Measurements from ENCODE around the gene AQP6. TPM values are rescaled to one million over a fixed set of nuclear protein-coding genes. Genes with fewer than 3 reads are reported as not detected.

Gene AQP6
- total RNA-seq, 2 donors from 2014 or later = not detected

- H3K27ac Mint-ChIP-seq = no peak overlapping the region
- no peaks in the 10 kb centered on the region for H3K9me3 Mint-ChIP-seq
- H3K36me3 Mint-ChIP-seq = no peaks in the 10 kb centered on the region
- no peak for ATAC-seq
- DNase-seq (ENCODE audit: low spot score in 2 of 2) = no peak
Observed at GRCh38 chr12:49939707-49940106, 33.0 kb upstream of the AQP6 start.

GRCh38 chr12:49941556-49942511 lies 30.9 kb upstream of the AQP6 start:
- ATAC-seq (no peak), DNase-seq (ENCODE audit: low spot score in 2 of 2) (peak in 1 of 2 donors; percentile 51)
- Mint-ChIP-seq H3K9me3 (no peaks in the 10 kb centered on the region), H3K36me3 (no peaks in the 10 kb centered on the region), H3K27ac (peak overlapping the region in 1 of 2 donors; percentile 12)

GRCh38 chr12:49942512-49942893 lies 30.2 kb upstream of the AQP6 start:
- H3K9me3 Mint-ChIP-seq = no peaks in the 10 kb centered on the region
- no peaks in the 10 kb centered on the region for H3K36me3 Mint-ChIP-seq
- peak overlapping the region in 1 of 2 donors; percentile 12 for H3K27ac Mint-ChIP-seq
- ATAC-seq = no peak
- DNase-seq (ENCODE audit: low spot score in 2 of 2) = no peak

- ATAC-seq = no peak
- no peak overlapping the region for H3K27ac Mint-ChIP-seq
- no peaks in the 10 kb centered on the region for H3K9me3 Mint-ChIP-seq
- H3K36me3 Mint-ChIP-seq = no peaks in the 10 kb centered on the region
- DNase-seq (ENCODE audit: low spot score in 2 of 2) = peak in 1 of 2 donors; percentile 51
Observed at GRCh38 chr12:49942921-49943624, 29.7 kb upstream of the AQP6 start.

- no peak for DNase-seq (ENCODE audit: low spot score in 2 of 2)
- H3K9me3 Mint-ChIP-seq = no peaks in the 10 kb centered on the region
- no peak overlapping the region for H3K27ac Mint-ChIP-seq
- no peaks in the 10 kb centered on the region for H3K36me3 Mint-ChIP-seq
- ATAC-seq = no peak
Observed at GRCh38 chr12:49943625-49943960, 29.2 kb upstream of the AQP6 start.

GRCh38 chr12:49944046-49944445 lies 28.7 kb upstream of the AQP6 start:
- H3K27ac Mint-ChIP-seq = no peak overlapping the region
- DNase-seq (ENCODE audit: low spot score in 2 of 2) = peak in 1 of 2 donors; percentile 51
- H3K36me3 Mint-ChIP-seq = no peaks in the 10 kb centered on the region
- no peak for ATAC-seq
- H3K9me3 Mint-ChIP-seq = no peaks in the 10 kb centered on the region

- DNase-seq (ENCODE audit: low spot score in 2 of 2) (peak in 1 of 2 donors; percentile 44), ATAC-seq (no peak)
- Mint-ChIP-seq H3K9me3 (no peaks in the 10 kb centered on the region), H3K36me3 (no peaks in the 10 kb centered on the region), H3K27ac (peak overlapping the region; percentile 17 to 84)
Observed at GRCh38 chr12:49944718-49945117, 28.0 kb upstream of the AQP6 start.

GRCh38 chr12:49945394-49946080 lies 27.2 kb upstream of the AQP6 start:
- no peaks in the 10 kb centered on the region for H3K9me3 Mint-ChIP-seq
- ATAC-seq (peak; percentile 99 to 100), DNase-seq (ENCODE audit: low spot score in 2 of 2) (peak; percentile 90 to 92)
- H3K36me3 Mint-ChIP-seq = no peaks in the 10 kb centered on the region
- H3K27ac Mint-ChIP-seq = peak overlapping the region; percentile 84 to 88

- no peak for DNase-seq (ENCODE audit: low spot score in 2 of 2)
- H3K9me3 Mint-ChIP-seq = no peaks in the 10 kb centered on the region
- peak overlapping the region in 1 of 2 donors; percentile 84 for H3K27ac Mint-ChIP-seq
- no peak for ATAC-seq
- H3K36me3 Mint-ChIP-seq = no peaks in the 10 kb centered on the region
Observed at GRCh38 chr12:49946086-49946485, 26.7 kb upstream of the AQP6 start.

GRCh38 chr12:49946497-49946896 lies 26.2 kb upstream of the AQP6 start:
- ATAC-seq (no peak), DNase-seq (ENCODE audit: low spot score in 2 of 2) (no peak)
- Mint-ChIP-seq H3K36me3 (no peaks in the 10 kb centered on the region), H3K27ac (peak overlapping the region in 1 of 2 donors; percentile 84), H3K9me3 (no peaks in the 10 kb centered on the region)

GRCh38 chr12:49947593-49948226 lies 25.0 kb upstream of the AQP6 start:
- no peaks in the 10 kb centered on the region for H3K36me3 Mint-ChIP-seq
- no peaks in the 10 kb centered on the region for H3K9me3 Mint-ChIP-seq
- ATAC-seq = no peak
- no peak for DNase-seq (ENCODE audit: low spot score in 2 of 2)
- no peak overlapping the region for H3K27ac Mint-ChIP-seq

- no peaks in the 10 kb centered on the region for H3K36me3 Mint-ChIP-seq
- H3K9me3 Mint-ChIP-seq = no peaks in the 10 kb centered on the region
- no peak overlapping the region for H3K27ac Mint-ChIP-seq
- DNase-seq (ENCODE audit: low spot score in 2 of 2) (no peak), ATAC-seq (no peak)
Observed at GRCh38 chr12:49948866-49949845, 23.6 kb upstream of the AQP6 start.

GRCh38 chr12:49949866-49950265 lies 22.9 kb upstream of the AQP6 start:
- no peaks in the 10 kb centered on the region for H3K9me3 Mint-ChIP-seq
- DNase-seq (ENCODE audit: low spot score in 2 of 2) = no peak
- no peak overlapping the region for H3K27ac Mint-ChIP-seq
- no peaks in the 10 kb centered on the region for H3K36me3 Mint-ChIP-seq
- no peak for ATAC-seq

- H3K36me3 Mint-ChIP-seq = no peaks in the 10 kb centered on the region
- no peaks in the 10 kb centered on the region for H3K9me3 Mint-ChIP-seq
- DNase-seq (ENCODE audit: low spot score in 2 of 2) (no peak), ATAC-seq (no peak)
- H3K27ac Mint-ChIP-seq = no peak within 1 kb of the TSS
Observed at GRCh38 chr12:49950273-49951251, 22.2 kb upstream of the AQP6 start, which contains the start of gene AQP2. Gene AQP2 (plus strand): TSS chr12:49950737. CDS start chr12:49950831, 94 bp downstream.

Data from activated naive CD4-positive, alpha-beta T cell treated with anti-CD3 and anti-CD28 coated beads, Interleukin-2, amount 50 U/mL, for 72 hours (primary cell).